ENCODE results near the gene SLC26A9. TPM values are rescaled to one million over a fixed set of nuclear protein-coding genes. Genes with fewer than 3 reads are reported as not detected.
A peak's percentile ranks its signal among the peaks of the same experiment; 100 is the strongest.

The SLC26A9 gene
- total and polyA plus RNA-seq, 2 of the 4 experiments (the other 2 are of a cell fraction), result not detected

- peak; percentile 81 for DNase-seq
- in situ Hi-C loops (cut with MboI; ENCODE audit: low sequenced_read_pairs), result no loop called here
Measured at GRCh38 chr1:205976708-205977401, 33.6 kb upstream of the SLC26A9 start.

More at GRCh38 chr1:205976708-205977401, 33.6 kb upstream of the SLC26A9 start:
- Histone ChIP-seq H3K9me3 (ENCODE audit: control insufficient read depth, insufficient read depth, low read length) (no peaks in the 10 kb centered on the region), H4K20me1 (ENCODE audit: insufficient read depth, low read length) (no peaks in the 10 kb centered on the region; the same call in 1 of the 2 replicates), H3K4me3 (ENCODE audit: insufficient read depth, low read depth, low read length) (no peak overlapping the region), H2BK5ac (ENCODE audit: low read depth, low read length, poor library complexity, severe bottlenecking) (no peak overlapping the region), H3K9ac (ENCODE audit: low read depth, low read length) (no peak overlapping the region), H4K8ac (ENCODE audit: low read depth in 2 of 2, low read length in 2 of 2) (no peak overlapping the region), H4K5ac (ENCODE audit: low read depth, low read length) (no peak overlapping the region), H2AK9ac (replicated peaks; ENCODE audit: low read depth, low read length, poor library complexity) (no peak overlapping the region), H2BK120ac (ENCODE audit: low read depth, low read length) (no peak overlapping the region), H3K9me1 (ENCODE audit: insufficient read depth, low read length) (peaks cover 27% of the 10 kb centered on the region), H3K18ac (ENCODE audit: low read depth, low read length) (no peak overlapping the region), H3K23ac (ENCODE audit: low read depth, low read length) (no peak overlapping the region), H3K36me3 (ENCODE audit: control insufficient read depth, insufficient read depth, low read length) (no peaks in the 10 kb centered on the region), H3K4ac (ENCODE audit: low read depth, low read length) (no peak overlapping the region), H2BK20ac (ENCODE audit: low read depth, low read length) (no peak overlapping the region), H3K4me1 (ENCODE audit: control insufficient read depth, insufficient read depth, low read length) (no peaks in the 10 kb centered on the region), H3K56ac (ENCODE audit: extremely low read depth, insufficient read depth, low read length) (no peak overlapping the region), H3K79me1 (ENCODE audit: low read depth in 1 of 2, low read length in 2 of 2) (no peaks in the 10 kb centered on the region), H3K14ac (replicated peaks; ENCODE audit: low read depth, low read length) (no peak overlapping the region), H3K4me2 (ENCODE audit: low read depth, low read length) (no peak overlapping the region), H3K27ac (ENCODE audit: insufficient read depth, low read length) (no peak overlapping the region), H3K27me3 (ENCODE audit: control insufficient read depth, insufficient read depth, low read length) (no peaks in the 10 kb centered on the region), H4K91ac (ENCODE audit: insufficient read depth, low read depth, low read length) (no peak overlapping the region), H2AFZ (replicated peaks; ENCODE audit: low read length, poor library complexity) (peak overlapping the region; percentile 56), H2AK5ac (ENCODE audit: low read depth, low read length) (no peak overlapping the region), H2BK15ac (ENCODE audit: low read depth, low read length) (no peak overlapping the region)
- CTCF ChIA-PET, result interaction anchor here (0.6 to 3.3 kb wide), 36 partner anchors 8 to 385 kb away, joined by 3 to 161 read pairs (median 5); partner anchors contain the start of genes RAB29 and RAB7B
- WGBS, 2 experiments (ENCODE audit: extremely low coverage in 2 of 2, insufficient read length in 1 of 2), result 50% methylated on average over 2 of the region's 8 CpGs; no CpG with 5 or more reads in 1 of the 2 experiments
- dilution Hi-C loops (cut with HindIII; ENCODE audit: low sequenced_read_pairs, unreplicated experiment), result no loop called here
- BruUV-seq (replicated peaks), result no TSS peak
- TF ChIP-seq CHD1 (IDR thresholded peaks at IDR 0.05; ENCODE audit: low read depth, low read length) (no peak), MAFK (IDR thresholded peaks at IDR 0.05; ENCODE audit: low read depth, low read length) (no peak), BHLHE40 (IDR thresholded peaks at IDR 0.05; ENCODE audit: low read depth, low read length) (peak; percentile 91), CTCF (conservative IDR thresholded peaks at IDR 0.05; ENCODE audit: low read depth, low read length) (0 out of 2 replicates have a peak, but pooled peaks have one; percentile 17), RFX5 (IDR thresholded peaks at IDR 0.05; ENCODE audit: low read depth, low read length) (no peak), SMC3 (IDR thresholded peaks at IDR 0.05; ENCODE audit: low read depth, low read length) (peak; percentile 3; the same call in 1 of the 2 replicates), NFE2L2 (IDR thresholded peaks at IDR 0.05; ENCODE audit: low read depth, low read length) (no peak), USF2 (IDR thresholded peaks at IDR 0.05; ENCODE audit: low read depth, low read length) (peak; percentile 57)
- peak; percentile 74 for ATAC-seq (ENCODE audit: low read depth)
- POLR2A ChIA-PET (ENCODE audit: unreplicated experiment), result interaction anchor here (0.6 kb wide), 1 partner anchor 1405 kb away, joined by 14 read pairs; no protein-coding TSS in a partner anchor
- intact Hi-C loops (cut with micrococcal nuclease), result loop anchor here (1.0 to 10.0 kb wide), 5 partner anchors 58 to 382 kb away; partner anchors contain the start of gene SLC41A1
